Caco-2 (cell line): ENCODE measurements around the gene ZNF554. TPM values are rescaled to one million over a fixed set of nuclear protein-coding genes. Genes with fewer than 3 reads are reported as not detected.

ENCODE experiments used
- BruUV-seq: library from RNA; stranded (reverse); fragments of 400-500 nt; replicated peaks from 2 replicates; lab custom pipeline; 2021; lab: Mats Ljungman, UMichigan
- CTCF ChIA-PET: fragments of 300-600 bp; sonication (Branson Sonifier 250); formaldehyde crosslinking; loops from one replicate; lab custom pipeline; 2022; ENCODE audit warnings: antibody characterized with exemption; lab: Charles Lee
- POLR2A ChIA-PET: fragments of 300-600 bp; sonication (Branson Sonifier 250); formaldehyde crosslinking; loops from one replicate; lab custom pipeline; 2022; ENCODE audit warnings: antibody characterized with exemption; lab: Charles Lee
- DNase-seq, 2 experiments: peaks; one replicate each; pipeline versions ENCODE4 v3.0.0 to v3.0.0-alpha.2; 2020 to 2022
- H3K27me3 ChIP-seq: replicated peaks from 2 replicates; pipeline ENCODE4 v1.6.0; 2011; ENCODE audit warnings: low read length; ENCODE audit not compliant: control insufficient read depth, insufficient read depth
- H3K36me3 ChIP-seq: 2 replicates; pipeline ENCODE4 v1.5.1; 2011; ENCODE audit warnings: low read length; ENCODE audit not compliant: control insufficient read depth, insufficient read depth
- H3K4me1 ChIP-seq: fragments of 250-450 bp; sonication (Bioruptor Pico); 2 replicates; pipeline ENCODE4 v1.5.1; 2020; ENCODE audit warnings: mild to moderate bottlenecking
- H3K4me3 ChIP-seq: 2 replicates; pipeline ENCODE4 v1.5.1; 2011; ENCODE audit warnings: low read depth, mild to moderate bottlenecking, control low read depth, low read length
- H3K9me3 ChIP-seq: fragments of 250-450 bp; sonication (Bioruptor Pico); 2 replicates; pipeline ENCODE4 v1.5.1; 2020; ENCODE audit warnings: mild to moderate bottlenecking, moderate library complexity
- H3K27ac Mint-ChIP-seq: one replicate; pipeline ENCODE4 v1.8.0; 2022; ENCODE audit warnings: mixed read lengths; ENCODE audit not compliant: unreplicated experiment
- H3K27me3 Mint-ChIP-seq: one replicate; pipeline ENCODE4 v1.8.0; 2022; ENCODE audit warnings: mixed read lengths; ENCODE audit not compliant: insufficient read depth, unreplicated experiment
- H3K36me3 Mint-ChIP-seq: one replicate; pipeline ENCODE4 v1.8.0; 2022; ENCODE audit warnings: mild to moderate bottlenecking, mixed read lengths; ENCODE audit not compliant: insufficient read depth, unreplicated experiment
- H3K4me1 Mint-ChIP-seq: one replicate; pipeline ENCODE4 v1.8.0; 2022; ENCODE audit warnings: low read depth, mixed read lengths; ENCODE audit not compliant: unreplicated experiment
- H3K4me3 Mint-ChIP-seq: one replicate; pipeline ENCODE4 v1.8.0; 2022; ENCODE audit warnings: mild to moderate bottlenecking, moderate library complexity, mixed read lengths; ENCODE audit not compliant: unreplicated experiment
- H3K9me3 Mint-ChIP-seq: one replicate; pipeline ENCODE4 v1.8.0; 2022; ENCODE audit warnings: mixed read lengths; ENCODE audit not compliant: unreplicated experiment
- intact Hi-C: fragments of 100-400 bp; cut with micrococcal nuclease; formaldehyde crosslinking; loops from one replicate; pipeline ENCODE4 v1.10.0; 2022; ENCODE audit not compliant: unreplicated experiment
- total RNA-seq: library from RNA; stranded (reverse); gene quantifications from 2 replicates; pipeline ENCODE4 v1.2.3, GENCODE V29; 2022
- TF ChIP-seq, protein P1 (sequence below), 2 experiments: fragments of 200-600 bp in 1 of 2; IDR thresholded peaks; 1 replicate in 1 of 2; 2 replicates in 1 of 2; pipeline versions ENCODE4 v1.5.1 to v1.8.0; 2011 to 2022; ENCODE audit warnings: antibody characterized with exemption in 1 of 2, control low read depth in 1 of 2, inconsistent platforms in 1 of 2, low read depth in 1 of 2, low read length in 1 of 2, mild to moderate bottlenecking in 1 of 2, moderate library complexity in 1 of 2; ENCODE audit not compliant: insufficient read depth in 1 of 2, severe bottlenecking in 1 of 2, unreplicated experiment in 1 of 2

Gene ZNF554
- total RNA-seq, 1 experiment from 2014 or later: 3.7 TPM

DNA sequence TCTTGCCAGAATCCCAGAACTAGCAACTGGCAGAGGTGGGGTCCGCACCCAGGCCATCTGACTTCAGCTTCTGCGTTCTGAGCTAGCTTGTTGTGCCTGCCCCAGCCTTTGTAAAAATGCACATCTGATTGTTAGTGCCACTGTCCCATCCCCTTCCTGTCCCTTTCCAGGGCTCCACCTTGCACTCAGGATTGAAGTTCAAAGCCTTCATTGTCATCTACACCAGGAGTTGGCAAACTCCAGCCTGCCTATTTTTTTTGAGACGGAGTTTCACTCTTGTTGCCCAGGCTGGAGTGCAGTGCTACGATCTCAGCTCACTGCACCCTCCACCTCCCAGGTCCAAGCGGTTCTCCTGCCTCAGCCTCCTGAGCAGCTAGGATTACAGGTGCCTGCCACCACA, 31.4 kb upstream of the ZNF554 start:
- peaks cover 54% of the 10 kb centered on the region for H3K36me3 Mint-ChIP-seq
- H3K4me3 Mint-ChIP-seq: peak overlapping the region; percentile 33
- DNase-seq: no peak
- H3K27me3 Mint-ChIP-seq: no peaks in the 10 kb centered on the region
- no TSS peak for BruUV-seq
- H3K27ac Mint-ChIP-seq: no peak overlapping the region
- intact Hi-C loops: no loop called here
- H3K4me1 Mint-ChIP-seq: peaks cover 6% of the 10 kb centered on the region
- POLR2A ChIA-PET: no interaction called here
- Histone ChIP-seq H3K4me1 (no peaks in the 10 kb centered on the region; the same call in 1 of the 2 replicates), H3K36me3 (no peaks in the 10 kb centered on the region; the same call in 1 of the 2 replicates), H3K27me3 (no peaks in the 10 kb centered on the region), H3K4me3 (no peak overlapping the region), H3K9me3 (no peaks in the 10 kb centered on the region)
- no peaks in the 10 kb centered on the region for H3K9me3 Mint-ChIP-seq
- CTCF ChIA-PET: no interaction called here
- TF ChIP-seq, protein P1, sequence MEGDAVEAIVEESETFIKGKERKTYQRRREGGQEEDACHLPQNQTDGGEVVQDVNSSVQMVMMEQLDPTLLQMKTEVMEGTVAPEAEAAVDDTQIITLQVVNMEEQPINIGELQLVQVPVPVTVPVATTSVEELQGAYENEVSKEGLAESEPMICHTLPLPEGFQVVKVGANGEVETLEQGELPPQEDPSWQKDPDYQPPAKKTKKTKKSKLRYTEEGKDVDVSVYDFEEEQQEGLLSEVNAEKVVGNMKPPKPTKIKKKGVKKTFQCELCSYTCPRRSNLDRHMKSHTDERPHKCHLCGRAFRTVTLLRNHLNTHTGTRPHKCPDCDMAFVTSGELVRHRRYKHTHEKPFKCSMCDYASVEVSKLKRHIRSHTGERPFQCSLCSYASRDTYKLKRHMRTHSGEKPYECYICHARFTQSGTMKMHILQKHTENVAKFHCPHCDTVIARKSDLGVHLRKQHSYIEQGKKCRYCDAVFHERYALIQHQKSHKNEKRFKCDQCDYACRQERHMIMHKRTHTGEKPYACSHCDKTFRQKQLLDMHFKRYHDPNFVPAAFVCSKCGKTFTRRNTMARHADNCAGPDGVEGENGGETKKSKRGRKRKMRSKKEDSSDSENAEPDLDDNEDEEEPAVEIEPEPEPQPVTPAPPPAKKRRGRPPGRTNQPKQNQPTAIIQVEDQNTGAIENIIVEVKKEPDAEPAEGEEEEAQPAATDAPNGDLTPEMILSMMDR (IDR thresholded peaks at IDR 0.05; ENCODE audit: insufficient read depth in 1 of 2, low read depth in 1 of 2, low read length in 1 of 2, severe bottlenecking in 1 of 2, unreplicated experiment in 1 of 2): no peak

DNA sequence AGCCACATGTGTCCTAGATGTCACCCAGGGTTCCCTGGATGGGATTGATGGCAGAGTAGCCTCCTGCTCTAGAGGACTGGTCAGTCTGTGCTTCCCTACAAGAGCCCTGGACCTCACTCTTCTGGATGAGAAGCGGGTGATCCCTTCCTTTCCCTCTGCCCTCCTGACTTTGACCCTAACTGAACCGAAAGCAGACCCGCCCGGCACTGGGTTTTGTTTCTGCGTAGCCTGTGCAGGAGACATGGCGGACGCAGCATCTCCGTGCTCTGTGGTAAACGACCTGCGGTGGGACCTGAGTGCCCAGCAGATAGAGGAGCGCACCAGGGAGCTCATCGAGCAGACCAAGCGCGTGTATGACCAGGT, 29.5 kb upstream of the ZNF554 start:
- Mint-ChIP-seq H3K27ac (no peak overlapping the region), H3K9me3 (no peaks in the 10 kb centered on the region), H3K4me3 (no peak overlapping the region), H3K36me3 (peaks cover 64% of the 10 kb centered on the region), H3K27me3 (no peaks in the 10 kb centered on the region), H3K4me1 (no peaks in the 10 kb centered on the region)
- no peaks in the 10 kb centered on the region; the same call in 1 of the 2 replicates for H3K36me3 ChIP-seq
- CTCF ChIA-PET: no interaction called here
- POLR2A ChIA-PET: no interaction called here
- no peaks in the 10 kb centered on the region for H3K4me1 ChIP-seq
- H3K4me3 ChIP-seq: no peak overlapping the region
- no peaks in the 10 kb centered on the region for H3K27me3 ChIP-seq
- intact Hi-C loops: no loop called here
- DNase-seq: no peak
- H3K9me3 ChIP-seq: no peaks in the 10 kb centered on the region
- BruUV-seq: no TSS peak
- TF ChIP-seq, protein P1 (IDR thresholded peaks at IDR 0.05; ENCODE audit: insufficient read depth in 1 of 2, low read depth in 1 of 2, low read length in 1 of 2, severe bottlenecking in 1 of 2, unreplicated experiment in 1 of 2): no peak

DNA sequence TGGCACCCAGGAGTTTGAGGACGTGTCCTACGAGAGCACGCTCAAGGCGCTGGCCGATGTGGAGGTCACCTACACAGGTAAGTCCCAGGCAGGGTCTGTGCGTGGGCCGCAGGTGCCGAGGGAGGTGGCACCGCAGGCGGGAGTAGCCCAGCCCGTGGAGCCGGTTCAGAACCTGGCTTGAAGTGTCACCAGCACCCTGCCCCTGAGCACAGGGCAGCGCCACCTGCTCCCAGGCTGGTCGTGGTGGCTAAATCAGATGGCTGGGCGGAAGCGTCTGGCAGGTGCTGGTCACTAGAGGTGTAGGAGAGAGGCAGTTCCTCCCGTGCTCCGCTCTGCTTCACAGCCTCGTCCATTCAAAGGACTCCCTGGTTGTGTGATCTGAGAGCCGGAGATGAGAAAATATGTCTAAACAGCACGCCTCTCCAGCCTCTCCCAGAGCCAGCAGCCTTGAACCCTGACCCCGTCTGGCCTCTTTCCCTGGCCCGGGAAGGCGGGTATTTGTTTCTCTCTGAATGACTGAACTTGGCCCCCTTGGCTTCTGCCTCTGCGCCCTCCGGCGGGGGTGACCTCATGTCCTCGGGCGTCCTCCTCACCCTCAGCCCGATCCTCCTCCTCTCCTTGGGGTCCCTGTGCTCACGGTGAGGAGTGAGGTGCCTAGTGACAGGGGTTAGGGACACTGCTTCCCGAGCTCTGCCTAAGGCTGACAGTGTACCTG, 29.0 kb upstream of the ZNF554 start:
- Mint-ChIP-seq H3K4me3 (no peak overlapping the region), H3K36me3 (peaks cover 64% of the 10 kb centered on the region), H3K9me3 (no peaks in the 10 kb centered on the region), H3K27me3 (no peaks in the 10 kb centered on the region), H3K4me1 (no peaks in the 10 kb centered on the region), H3K27ac (no peak overlapping the region)
- H3K27me3 ChIP-seq: no peaks in the 10 kb centered on the region
- TF ChIP-seq, protein P1 (IDR thresholded peaks at IDR 0.05; ENCODE audit: insufficient read depth in 1 of 2, low read depth in 1 of 2, low read length in 1 of 2, severe bottlenecking in 1 of 2, unreplicated experiment in 1 of 2): no peak
- intact Hi-C loops: no loop called here
- H3K4me3 ChIP-seq: no peak overlapping the region
- BruUV-seq: no TSS peak
- no peak for DNase-seq
- H3K36me3 ChIP-seq: no peaks in the 10 kb centered on the region; the same call in 1 of the 2 replicates
- no peaks in the 10 kb centered on the region for H3K9me3 ChIP-seq
- no peaks in the 10 kb centered on the region for H3K4me1 ChIP-seq
- CTCF ChIA-PET: no interaction called here
- POLR2A ChIA-PET: no interaction called here
